HL-60 (cell line): Measurements from ENCODE around the gene SLC32A1.

ENCODE experiments used
- DNase-seq, 2 experiments: peaks; one replicate each; pipeline ENCODE4 v3.0.0-alpha.2; 2010 to 2020; ENCODE audit warnings: low read depth in 1 of 2, low spot score in 1 of 2
- H3K27ac ChIP-seq: fragments of 250-450 bp; sonication (Bioruptor Pico); replicated peaks from 2 replicates; pipeline ENCODE4 v1.5.1; 2020; ENCODE audit warnings: mild to moderate bottlenecking, moderate library complexity
- H3K27me3 ChIP-seq: fragments of 250-450 bp; sonication (Bioruptor Pico); 2 replicates; pipeline ENCODE4 v1.5.1; 2021; ENCODE audit warnings: mild to moderate bottlenecking, moderate library complexity; ENCODE audit not compliant: insufficient read depth, poor library complexity, severe bottlenecking
- H3K4me3 ChIP-seq: replicated peaks from 2 replicates; pipeline ENCODE4 v1.5.1; 2011; ENCODE audit warnings: mild to moderate bottlenecking, control low read depth, low read length; ENCODE audit not compliant: insufficient read depth
- CTCF ChIP-seq: IDR thresholded peaks from one replicate; pipeline ENCODE4 v1.5.1; 2011; ENCODE audit warnings: low read length, control low read depth, inconsistent platforms; ENCODE audit not compliant: insufficient read depth
- GABPA ChIP-seq: IDR thresholded peaks from 2 replicates; pipeline ENCODE4 v1.6.1; 2012; ENCODE audit warnings: low read depth
- POLR2AphosphoS5 ChIP-seq: IDR thresholded peaks from 2 replicates; pipeline ENCODE4 v1.6.1; 2012; ENCODE audit warnings: low read depth
- REST ChIP-seq: IDR thresholded peaks from 2 replicates; pipeline ENCODE4 v1.6.1; 2012; ENCODE audit warnings: low read depth; ENCODE audit not compliant: insufficient replicate concordance
- SPI1 ChIP-seq: IDR thresholded peaks from 2 replicates; pipeline ENCODE4 v1.6.1; 2012; ENCODE audit warnings: low read depth, mild to moderate bottlenecking, borderline replicate concordance
- long read RNA-seq: library from polyadenylated mRNA; unstranded; transcript quantifications from one replicate; pipeline ENCODE4 v2.0.0, GENCODE V29; 2020

SLC32A1 gene
- long read RNA-seq, result 0 reads

GRCh38 chr20:38723848-38724625, at the start of gene SLC32A1:
Gene SLC32A1, plus strand, starts transcription at chr20:38724486. Its CDS starts 239 bp downstream, at chr20:38724725.
- DNase-seq, result no peak
- no peak within 1 kb of the TSS for H3K4me3 ChIP-seq
- no peak within 1 kb of the TSS for H3K27ac ChIP-seq
- TF ChIP-seq CTCF, result no peak
- TF ChIP-seq REST, result no peak
- TF ChIP-seq GABPA, result no peak
- no peak for TF ChIP-seq SPI1
- no peak for TF ChIP-seq POLR2AphosphoS5
- peaks cover 70% of the 10 kb centered on the region for H3K27me3 ChIP-seq

- TF ChIP-seq POLR2AphosphoS5 (no peak), REST (no peak), GABPA (no peak), CTCF (no peak), SPI1 (no peak)
- H3K27me3 ChIP-seq, result peaks cover 15% of the 10 kb centered on the region
- no peak overlapping the region for H3K4me3 ChIP-seq
- H3K27ac ChIP-seq, result no peak overlapping the region
- DNase-seq, result no peak
These were observed 49.5 kb upstream of the SLC32A1 start for GRCh38 chr20:38674765-38675133.

- peaks cover 15% of the 10 kb centered on the region for H3K27me3 ChIP-seq
- H3K4me3 ChIP-seq, result no peak overlapping the region
- TF ChIP-seq POLR2AphosphoS5 (no peak), REST (no peak), CTCF (no peak), GABPA (no peak), SPI1 (no peak)
- DNase-seq, result no peak
- H3K27ac ChIP-seq, result no peak overlapping the region
These were observed 47.7 kb upstream of the SLC32A1 start for GRCh38 chr20:38676576-38676975.
